ENCODE results near the gene CD8A. TPM values are rescaled to one million over a fixed set of nuclear protein-coding genes. Genes with fewer than 3 reads are reported as not detected.

CD8A gene
- total and polyA plus RNA-seq, 2 of the 8 experiments (the other 6 are each of a cell fraction or from before 2014, with no cell fraction given): 0.14 to 0.39 TPM

DNA sequence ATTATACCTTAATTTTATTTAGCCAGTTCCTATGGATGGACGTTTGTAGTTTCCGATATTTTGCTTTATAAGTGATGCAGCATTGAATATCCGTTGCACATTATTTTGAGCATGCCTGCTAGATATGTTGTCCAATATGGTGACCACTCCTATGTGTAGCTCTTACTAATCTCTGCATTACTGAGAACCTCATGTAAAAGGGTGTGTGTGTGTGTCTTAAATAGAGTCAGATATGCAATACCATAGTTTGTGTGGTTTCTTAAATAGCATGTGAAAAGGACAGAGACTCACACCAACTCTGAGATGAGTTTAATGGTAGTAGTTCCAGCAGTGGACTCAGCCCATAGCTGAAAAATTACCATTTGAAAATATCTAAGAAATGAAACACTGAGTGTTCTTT, 32.3 kb downstream of the CD8A start:
- no peak overlapping the region for H3K9ac ChIP-seq (replicated peaks in 1 of 4; ENCODE audit: extremely low read depth in 1 of 4, low read depth in 3 of 4, low read length in 3 of 4)
- TF ChIP-seq, protein P1, sequence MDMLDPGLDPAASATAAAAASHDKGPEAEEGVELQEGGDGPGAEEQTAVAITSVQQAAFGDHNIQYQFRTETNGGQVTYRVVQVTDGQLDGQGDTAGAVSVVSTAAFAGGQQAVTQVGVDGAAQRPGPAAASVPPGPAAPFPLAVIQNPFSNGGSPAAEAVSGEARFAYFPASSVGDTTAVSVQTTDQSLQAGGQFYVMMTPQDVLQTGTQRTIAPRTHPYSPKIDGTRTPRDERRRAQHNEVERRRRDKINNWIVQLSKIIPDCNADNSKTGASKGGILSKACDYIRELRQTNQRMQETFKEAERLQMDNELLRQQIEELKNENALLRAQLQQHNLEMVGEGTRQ (IDR thresholded peaks at IDR 0.05; ENCODE audit: low read length): no peak
- TF ChIP-seq SP4 (IDR thresholded peaks at IDR 0.05; ENCODE audit: low read length) (no peak), TCF12 (IDR thresholded peaks at IDR 0.05; ENCODE audit: low read depth, low read length) (no peak), CEBPB (IDR thresholded peaks at IDR 0.05; ENCODE audit: low read depth, low read length) (no peak), SUZ12 (IDR thresholded peaks at IDR 0.05; ENCODE audit: low read length) (no peak), PHF8 (conservative IDR thresholded peaks at IDR 0.05; ENCODE audit: low read depth, low read length) (no peak), CHD2 (IDR thresholded peaks at IDR 0.05; ENCODE audit: low read length) (no peak)
- TF ChIP-seq, protein P2, sequence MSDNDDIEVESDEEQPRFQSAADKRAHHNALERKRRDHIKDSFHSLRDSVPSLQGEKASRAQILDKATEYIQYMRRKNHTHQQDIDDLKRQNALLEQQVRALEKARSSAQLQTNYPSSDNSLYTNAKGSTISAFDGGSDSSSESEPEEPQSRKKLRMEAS (IDR thresholded peaks at IDR 0.05): no peak

More for the DNA sequence above, 32.3 kb downstream of the CD8A start:
- Histone ChIP-seq H3K27me3 (replicated peaks in 1 of 4; ENCODE audit: control insufficient read depth in 3 of 4, extremely low read depth in 1 of 4, insufficient read depth in 3 of 4, low read length in 3 of 4) (no peaks in the 10 kb centered on the region), H2BK15ac (ENCODE audit: low read length) (no peak overlapping the region), H3K4me3 (ENCODE audit: extremely low read depth in 1 of 4, insufficient read depth in 2 of 4, low read depth in 3 of 4, low read length in 4 of 4) (no peak overlapping the region), H4K91ac (replicated peaks; ENCODE audit: insufficient read length, low read length) (no peak overlapping the region), H3K9me3 (ENCODE audit: insufficient read depth in 2 of 2, low read depth in 1 of 2, low read length in 1 of 2) (no peaks in the 10 kb centered on the region), H3K56ac (replicated peaks; ENCODE audit: insufficient read length, low read depth, low read length) (no peak overlapping the region), H4K8ac (ENCODE audit: extremely low read depth, insufficient read depth, low read length) (no peak overlapping the region), H3K18ac (ENCODE audit: extremely low read depth, low read length) (no peak overlapping the region), H2BK20ac (ENCODE audit: low read length) (no peak overlapping the region), H3K4me1 (replicated peaks in 1 of 4; ENCODE audit: control insufficient read depth in 3 of 4, insufficient read depth in 4 of 4, low read length in 3 of 4) (no peaks in the 10 kb centered on the region), H3K27ac (ENCODE audit: low read depth, low read length) (no peak overlapping the region), H2AFZ (ENCODE audit: low read length) (no peak overlapping the region), H4K20me1 (replicated peaks in 1 of 2; ENCODE audit: control insufficient read depth in 1 of 2, insufficient read depth in 2 of 2, low read length in 2 of 2) (peaks cover 0 to 5% of the 10 kb centered on the region in 2 experiments), H3K79me2 (ENCODE audit: control insufficient read depth in 1 of 2, insufficient read depth in 2 of 2, low read length in 2 of 2) (peaks cover 0 to 38% of the 10 kb centered on the region in 2 experiments; a peak in 2 of 4 replicates), H3K79me1 (ENCODE audit: low read depth, low read length) (no peaks in the 10 kb centered on the region), H2AK5ac (ENCODE audit: low read depth, low read length) (no peak overlapping the region), H2BK5ac (ENCODE audit: low read depth, low read length) (no peak overlapping the region), H3K4ac (replicated peaks; ENCODE audit: insufficient read length, low read depth, low read length) (no peak overlapping the region), H2BK12ac (ENCODE audit: low read depth, low read length) (no peak overlapping the region), H3K23ac (ENCODE audit: insufficient read length) (no peak overlapping the region), H3K14ac (ENCODE audit: insufficient read length) (no peak overlapping the region), H4K5ac (ENCODE audit: insufficient read length, low read depth, low read length) (no peak overlapping the region), H2BK120ac (replicated peaks; ENCODE audit: low read depth, low read length) (no peak overlapping the region), H3K4me2 (ENCODE audit: insufficient read depth in 1 of 2, low read depth in 2 of 2, low read length in 2 of 2) (no peak overlapping the region), H3K36me3 (ENCODE audit: control insufficient read depth in 2 of 4, insufficient read depth in 4 of 4, low read length in 3 of 4) (peaks cover 2 to 22% (median 4%) of the 10 kb centered on the region in 4 experiments; a peak in 4 of 8 replicates), H3K23me2 (ENCODE audit: low read depth, low read length) (no peaks in the 10 kb centered on the region)
- POLR2A ChIA-PET (ENCODE audit: partially characterized antibody): no interaction called here
- DNase-seq (ENCODE audit: low read depth in 1 of 2, low spot score in 2 of 2) (no peak), FAIRE-seq (no peak)
- WGBS, 2 experiments (ENCODE audit: extremely low coverage in 1 of 2, insufficient coverage in 1 of 2, insufficient read length in 1 of 2, insufficient replicate concordance in 2 of 2, low coverage in 1 of 2, low lambda C conversion rate in 2 of 2, missing lambda C conversion rate in 1 of 2): 97% methylated on average over 3 of the region's 3 CpGs; no CpG with 5 or more reads in 1 of the 2 experiments
- CTCF ChIA-PET (ENCODE audit: partially characterized antibody): no interaction called here
